PC-3 (cell line): ENCODE measurements around the gene RAB3C.

Experiments used
- CTCF ChIP-seq: fragments of 300-600 bp; sonication (generic); conservative IDR thresholded peaks from 2 replicates; pipeline ENCODE4 v1.5.1; 2017; ENCODE audit warnings: antibody characterized with exemption, low read depth, mild to moderate bottlenecking, low read length
- EZH2 ChIP-seq: fragments of 300-600 bp; sonication (generic); IDR thresholded peaks from one replicate; pipeline ENCODE4 v1.6.1; 2017; ENCODE audit warnings: antibody characterized with exemption, mild to moderate bottlenecking, low read length; ENCODE audit not compliant: unreplicated experiment

- peak; percentile 55 for TF ChIP-seq CTCF
- TF ChIP-seq EZH2 = no peak
Observed at GRCh38 chr5:58849921-58850667, 267.2 kb downstream of the RAB3C start.
